Measurements from ENCODE around the gene NDUFS5.

The NDUFS5 gene

DNA sequence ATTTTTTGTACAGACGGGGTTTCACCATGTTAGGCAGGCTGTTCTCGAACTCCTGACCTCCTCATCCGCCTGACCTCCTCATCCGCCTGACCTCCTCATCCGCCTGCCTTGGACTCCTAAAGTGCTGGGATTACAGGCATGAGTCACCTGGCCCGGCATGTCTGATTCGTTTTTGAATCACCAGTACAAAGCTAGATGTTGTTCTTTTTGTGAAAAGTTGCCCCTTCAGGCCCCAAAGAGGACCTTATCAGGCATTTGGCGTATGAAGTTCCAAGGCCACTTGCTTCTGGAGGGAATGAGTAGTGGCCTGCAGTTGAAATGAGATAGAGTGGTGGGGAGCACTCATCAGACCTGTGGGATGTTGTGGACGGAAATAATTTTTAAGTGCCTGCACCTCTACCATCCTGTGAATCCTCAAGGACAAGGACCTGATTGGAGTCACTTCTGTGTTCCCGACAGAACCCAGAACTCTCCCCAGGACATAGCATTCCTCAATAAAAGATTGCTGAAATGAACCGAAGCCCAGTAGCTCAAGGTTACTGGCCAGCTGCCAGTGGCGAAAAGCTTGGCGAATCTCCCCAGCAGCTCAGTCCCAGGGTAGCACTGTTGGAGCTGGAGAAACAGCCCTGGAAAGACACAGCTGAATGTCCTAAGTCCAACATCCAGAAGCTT, 50.1 kb downstream of the NDUFS5 start:
- Histone ChIP-seq H3K27me3 (ENCODE audit: insufficient read depth, low read depth) (no peaks in the 10 kb centered on the region), H2AFZ (ENCODE audit: low read depth) (no peak overlapping the region), H3K27ac (no peak overlapping the region)

DNA sequence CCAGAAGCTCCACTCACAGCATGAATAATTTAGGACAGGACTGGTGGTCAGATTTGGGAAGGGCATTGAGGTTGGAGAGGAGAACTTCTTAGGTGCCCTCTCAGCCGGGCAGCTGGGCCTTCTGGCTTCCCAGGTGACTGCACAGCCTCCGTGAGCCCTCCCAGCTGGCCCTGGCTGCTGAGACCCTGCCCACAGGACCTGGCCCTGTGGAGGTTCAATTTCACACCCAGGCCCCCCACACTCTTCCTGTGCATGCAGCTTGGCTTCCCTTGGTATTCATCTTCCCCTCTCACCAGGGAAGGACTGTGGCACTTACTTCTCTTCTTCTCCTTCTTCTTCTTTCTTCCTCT, 50.6 kb downstream of the NDUFS5 start:
- H3K79me2 ChIP-seq (ENCODE audit: insufficient read depth, low read depth) = no peaks in the 10 kb centered on the region
- H3K27ac ChIP-seq = no peak overlapping the region
- TF ChIP-seq, protein P1, sequence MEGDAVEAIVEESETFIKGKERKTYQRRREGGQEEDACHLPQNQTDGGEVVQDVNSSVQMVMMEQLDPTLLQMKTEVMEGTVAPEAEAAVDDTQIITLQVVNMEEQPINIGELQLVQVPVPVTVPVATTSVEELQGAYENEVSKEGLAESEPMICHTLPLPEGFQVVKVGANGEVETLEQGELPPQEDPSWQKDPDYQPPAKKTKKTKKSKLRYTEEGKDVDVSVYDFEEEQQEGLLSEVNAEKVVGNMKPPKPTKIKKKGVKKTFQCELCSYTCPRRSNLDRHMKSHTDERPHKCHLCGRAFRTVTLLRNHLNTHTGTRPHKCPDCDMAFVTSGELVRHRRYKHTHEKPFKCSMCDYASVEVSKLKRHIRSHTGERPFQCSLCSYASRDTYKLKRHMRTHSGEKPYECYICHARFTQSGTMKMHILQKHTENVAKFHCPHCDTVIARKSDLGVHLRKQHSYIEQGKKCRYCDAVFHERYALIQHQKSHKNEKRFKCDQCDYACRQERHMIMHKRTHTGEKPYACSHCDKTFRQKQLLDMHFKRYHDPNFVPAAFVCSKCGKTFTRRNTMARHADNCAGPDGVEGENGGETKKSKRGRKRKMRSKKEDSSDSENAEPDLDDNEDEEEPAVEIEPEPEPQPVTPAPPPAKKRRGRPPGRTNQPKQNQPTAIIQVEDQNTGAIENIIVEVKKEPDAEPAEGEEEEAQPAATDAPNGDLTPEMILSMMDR (conservative IDR thresholded peaks at IDR 0.05; ENCODE audit: low read depth, low read length) = no peak
- H3K9ac ChIP-seq = no peak overlapping the region
- H3K27me3 ChIP-seq (ENCODE audit: insufficient read depth, low read depth) = no peaks in the 10 kb centered on the region
- H3K4me3 ChIP-seq (IDR thresholded peaks at IDR 0.05; ENCODE audit: insufficient read depth, low read depth, low read length) = no peak overlapping the region
- no peak overlapping the region for H2AFZ ChIP-seq (ENCODE audit: low read depth)
- no peaks in the 10 kb centered on the region for H3K36me3 ChIP-seq (ENCODE audit: insufficient read depth)
- H4K20me1 ChIP-seq (ENCODE audit: insufficient read depth) = no peaks in the 10 kb centered on the region
- H3K4me2 ChIP-seq = no peak overlapping the region
- no peaks in the 10 kb centered on the region for H3K4me1 ChIP-seq (ENCODE audit: low read depth, poor library complexity, severe bottlenecking)

More for the DNA sequence above, 50.1 kb downstream of the NDUFS5 start:
- Histone ChIP-seq H3K4me3 (IDR thresholded peaks at IDR 0.05; ENCODE audit: insufficient read depth, low read depth, low read length) (no peak overlapping the region), H3K4me2 (no peak overlapping the region), H4K20me1 (ENCODE audit: insufficient read depth) (no peaks in the 10 kb centered on the region), H3K9ac (no peak overlapping the region), H3K4me1 (ENCODE audit: low read depth, poor library complexity, severe bottlenecking) (no peaks in the 10 kb centered on the region), H3K79me2 (ENCODE audit: insufficient read depth, low read depth) (no peaks in the 10 kb centered on the region), H3K36me3 (ENCODE audit: insufficient read depth) (no peaks in the 10 kb centered on the region)
- TF ChIP-seq, protein P1 (conservative IDR thresholded peaks at IDR 0.05; ENCODE audit: low read depth, low read length) = no peak

DNA sequence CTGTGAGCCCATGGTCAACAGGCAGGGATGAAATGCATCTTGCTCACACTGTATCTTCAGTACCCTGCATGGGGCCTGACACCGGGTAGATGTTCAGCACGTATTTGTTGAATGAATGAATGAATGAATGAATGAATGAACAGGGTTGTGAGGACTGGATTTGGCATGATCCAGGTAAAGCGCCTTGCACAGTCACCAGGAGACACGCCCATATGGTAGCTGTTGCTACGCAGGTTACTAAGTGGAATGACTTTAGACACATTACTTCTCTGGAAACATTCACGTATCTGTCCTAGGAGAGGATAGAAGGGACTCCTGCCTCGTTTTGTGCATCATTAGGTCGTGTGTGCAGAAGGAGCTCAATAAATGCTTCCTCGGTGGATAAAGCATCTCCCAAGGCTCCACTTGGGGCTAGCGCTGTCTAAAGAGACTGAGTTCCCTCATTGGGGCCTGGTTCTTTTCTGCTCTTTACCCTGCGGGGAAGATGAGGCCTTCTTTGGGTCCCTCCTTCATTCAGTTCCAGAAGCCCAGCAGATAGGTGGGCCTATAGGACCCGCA, 54.2 kb downstream of the NDUFS5 start:
- no peaks in the 10 kb centered on the region for H3K4me1 ChIP-seq (ENCODE audit: low read depth, poor library complexity, severe bottlenecking)
- no peak overlapping the region for H3K9ac ChIP-seq
- TF ChIP-seq, protein P1 (conservative IDR thresholded peaks at IDR 0.05; ENCODE audit: low read depth, low read length) = no peak
- no peaks in the 10 kb centered on the region for H3K79me2 ChIP-seq (ENCODE audit: insufficient read depth, low read depth)
- H4K20me1 ChIP-seq (ENCODE audit: insufficient read depth) = no peaks in the 10 kb centered on the region
- H3K36me3 ChIP-seq (ENCODE audit: insufficient read depth) = no peaks in the 10 kb centered on the region
- no peak overlapping the region for H3K4me3 ChIP-seq (IDR thresholded peaks at IDR 0.05; ENCODE audit: insufficient read depth, low read depth, low read length)
- peaks cover 4% of the 10 kb centered on the region; the same call in 1 of the 2 replicates for H3K27me3 ChIP-seq (ENCODE audit: insufficient read depth, low read depth)
- H3K4me2 ChIP-seq = no peak overlapping the region
- no peak overlapping the region for H3K27ac ChIP-seq
- H2AFZ ChIP-seq (ENCODE audit: low read depth) = no peak overlapping the region

DNA sequence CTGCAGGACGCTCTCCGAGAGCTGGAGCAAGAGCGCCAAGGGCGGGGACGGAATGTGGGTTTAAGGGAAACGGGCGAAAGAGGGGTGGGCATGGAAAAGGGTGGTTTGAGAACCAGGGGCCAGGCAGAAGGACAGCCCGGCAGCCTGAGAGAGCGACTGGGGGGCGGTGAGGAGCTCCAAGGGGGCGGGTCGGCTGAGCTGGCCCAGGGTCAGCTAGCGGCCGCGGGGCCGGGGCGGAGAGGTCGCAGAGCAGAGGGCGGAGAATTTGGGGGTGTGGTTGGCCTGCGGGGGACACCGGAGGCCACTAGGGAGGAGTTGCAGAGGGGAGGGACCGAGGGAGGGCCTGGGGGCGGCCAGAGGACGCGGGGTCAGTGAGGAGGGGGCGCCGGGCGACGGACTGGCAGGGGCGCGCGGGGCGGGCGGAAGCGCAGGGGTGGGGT, 54.7 kb downstream of the NDUFS5 start:
- Histone ChIP-seq H3K4me3 (IDR thresholded peaks at IDR 0.05; ENCODE audit: insufficient read depth, low read depth, low read length) (no peak overlapping the region), H3K27me3 (ENCODE audit: insufficient read depth, low read depth) (peaks cover 4% of the 10 kb centered on the region; the same call in 1 of the 2 replicates), H3K27ac (no peak overlapping the region), H3K9ac (no peak overlapping the region), H2AFZ (ENCODE audit: low read depth) (no peak overlapping the region), H4K20me1 (ENCODE audit: insufficient read depth) (no peaks in the 10 kb centered on the region), H3K36me3 (ENCODE audit: insufficient read depth) (no peaks in the 10 kb centered on the region), H3K4me2 (no peak overlapping the region), H3K4me1 (ENCODE audit: low read depth, poor library complexity, severe bottlenecking) (no peaks in the 10 kb centered on the region), H3K79me2 (ENCODE audit: insufficient read depth, low read depth) (no peaks in the 10 kb centered on the region)
- TF ChIP-seq, protein P1 (conservative IDR thresholded peaks at IDR 0.05; ENCODE audit: low read depth, low read length) = no peak

All from KMS-11 (cell line).